GM18867 (cell line): Measurements from ENCODE around the gene NGFR.

ENCODE experiments used
- ATAC-seq: cut with Tn5 transposase; IDR thresholded peaks from one replicate; pipeline ENCODE4 v1.9.1; 2021; ENCODE audit warnings: mild to moderate bottlenecking, moderate library complexity; ENCODE audit not compliant: unreplicated experiment

The NGFR gene

GRCh38 chr17:49513044-49513395, 17.9 kb downstream of the NGFR start:
- ATAC-seq, result no peak

GRCh38 chr17:49513641-49514040, 18.5 kb downstream of the NGFR start:
- no peak for ATAC-seq

- ATAC-seq, result no peak
Measured at GRCh38 chr17:49514071-49514721, 19.1 kb downstream of the NGFR start.

- ATAC-seq, result peak; percentile 76
Measured at GRCh38 chr17:49515196-49515770, 20.2 kb downstream of the NGFR start.

- no peak for ATAC-seq
Measured at GRCh38 chr17:49516180-49516579, 21.1 kb downstream of the NGFR start.

GRCh38 chr17:49518346-49519078, 23.4 kb downstream of the NGFR start:
- no peak for ATAC-seq

- no peak for ATAC-seq
Measured at GRCh38 chr17:49519781-49520180, 24.7 kb downstream of the NGFR start.

GRCh38 chr17:49520386-49521087, 25.4 kb downstream of the NGFR start:
- ATAC-seq, result no peak

- ATAC-seq, result no peak
Measured at GRCh38 chr17:49521088-49521450, 26.0 kb downstream of the NGFR start.

GRCh38 chr17:49521471-49522356, 26.6 kb downstream of the NGFR start:
- no peak for ATAC-seq

- no peak for ATAC-seq
Measured at GRCh38 chr17:49522357-49522890, 27.3 kb downstream of the NGFR start.

- no peak for ATAC-seq
Measured at GRCh38 chr17:49523196-49523595, 28.1 kb downstream of the NGFR start.

GRCh38 chr17:49523706-49524472, 28.8 kb downstream of the NGFR start:
- no peak for ATAC-seq

GRCh38 chr17:49524473-49525359, 29.6 kb downstream of the NGFR start:
- no peak for ATAC-seq

GRCh38 chr17:49525831-49526741, 31.0 kb downstream of the NGFR start:
- ATAC-seq, result no peak

- ATAC-seq, result no peak
Measured at GRCh38 chr17:49527927-49528651, 33.0 kb downstream of the NGFR start.

GRCh38 chr17:49528966-49529365, 33.9 kb downstream of the NGFR start:
- ATAC-seq, result no peak
